Mesodermal cell (in vitro differentiated cells): ENCODE measurements around the gene C14orf132.
A peak's percentile ranks its signal among the peaks of the same experiment; 100 is the strongest.

Experiments
- H3K27ac ChIP-seq: 2 replicates; pipeline ENCODE4 v1.7.0; 2013; ENCODE audit warnings: mild to moderate bottlenecking, low read depth, low read length, moderate library complexity; ENCODE audit not compliant: severe bottlenecking
- H3K36me3 ChIP-seq: 2 replicates; pipeline ENCODE4 v1.7.1; 2013; ENCODE audit warnings: mild to moderate bottlenecking, low read length, moderate library complexity; ENCODE audit not compliant: control insufficient read depth, insufficient read depth
- H3K4me1 ChIP-seq: one replicate; pipeline ENCODE4 v1.7.1; 2013; ENCODE audit warnings: mild to moderate bottlenecking, low read length; ENCODE audit not compliant: insufficient read depth, control insufficient read depth, poor library complexity, severe bottlenecking
- H3K4me3 ChIP-seq: 2 replicates; pipeline ENCODE4 v1.7.0; 2013; ENCODE audit warnings: low read length, control low read depth, mild to moderate bottlenecking; ENCODE audit not compliant: insufficient read depth, poor library complexity, severe bottlenecking; ENCODE audit errors: extremely low read depth
- H3K9me3 ChIP-seq: 2 replicates; pipeline ENCODE4 v1.7.1; 2013; ENCODE audit warnings: mild to moderate bottlenecking, low read length, moderate library complexity; ENCODE audit not compliant: control insufficient read depth
- WGBS, 2 experiments: methylation state at CpG; one replicate each; pipeline ENCODE4 v1.1.5; 2013; ENCODE audit warnings: missing lambda C conversion rate in 2 of 2; ENCODE audit not compliant: insufficient coverage in 2 of 2; 5-methylcytosine and 5-hydroxymethylcytosine counted together

The C14orf132 gene

GRCh38 chr14:96040828-96041371 lies 1.7 kb downstream of the C14orf132 start:
- 83 to 89% methylated on average over 9 of the region's 9 CpGs for WGBS, 2 experiments
- Histone ChIP-seq H3K9me3 (no peaks in the 10 kb centered on the region), H3K4me3 (no peak overlapping the region), H3K36me3 (peaks cover 9% of the 10 kb centered on the region), H3K27ac (no peak overlapping the region), H3K4me1 (peaks cover 4% of the 10 kb centered on the region)

GRCh38 chr14:96042248-96042930 lies 3.2 kb downstream of the C14orf132 start:
- 82 to 97% methylated on average over 3 to 4 of the region's 4 CpGs for WGBS, 2 experiments
- Histone ChIP-seq H3K9me3 (no peaks in the 10 kb centered on the region), H3K36me3 (peaks cover 11% of the 10 kb centered on the region), H3K27ac (no peak overlapping the region), H3K4me3 (no peak overlapping the region), H3K4me1 (peaks cover 4% of the 10 kb centered on the region)

GRCh38 chr14:96046630-96047029 lies 7.5 kb downstream of the C14orf132 start:
- H3K4me3 ChIP-seq, result no peak overlapping the region
- H3K4me1 ChIP-seq, result peaks cover 4% of the 10 kb centered on the region
- 100% methylated on average over 2 of the region's 2 CpGs for WGBS, 2 experiments
- H3K36me3 ChIP-seq, result peaks cover 9% of the 10 kb centered on the region
- no peak overlapping the region for H3K27ac ChIP-seq
- H3K9me3 ChIP-seq, result no peaks in the 10 kb centered on the region

GRCh38 chr14:96047101-96047500 lies 7.9 kb downstream of the C14orf132 start:
- Histone ChIP-seq H3K36me3 (peaks cover 11% of the 10 kb centered on the region), H3K27ac (no peak overlapping the region), H3K9me3 (no peaks in the 10 kb centered on the region), H3K4me1 (peaks cover 4% of the 10 kb centered on the region), H3K4me3 (no peak overlapping the region)

GRCh38 chr14:96049932-96050331 lies 10.8 kb downstream of the C14orf132 start:
- peaks cover 7% of the 10 kb centered on the region for H3K36me3 ChIP-seq
- H3K27ac ChIP-seq, result no peak overlapping the region
- H3K4me3 ChIP-seq, result no peak overlapping the region
- peaks cover 21% of the 10 kb centered on the region for H3K4me1 ChIP-seq
- H3K9me3 ChIP-seq, result no peaks in the 10 kb centered on the region

GRCh38 chr14:96050482-96050881 lies 11.3 kb downstream of the C14orf132 start:
- Histone ChIP-seq H3K36me3 (peaks cover 7% of the 10 kb centered on the region), H3K4me3 (no peak overlapping the region), H3K27ac (no peak overlapping the region), H3K9me3 (no peaks in the 10 kb centered on the region), H3K4me1 (peaks cover 23% of the 10 kb centered on the region)
- 89 to 94% methylated on average over 2 of the region's 4 CpGs for WGBS, 2 experiments

- no peaks in the 10 kb centered on the region for H3K9me3 ChIP-seq
- H3K4me1 ChIP-seq, result peaks cover 23% of the 10 kb centered on the region
- WGBS, 2 experiments, result 67 to 100% methylated on average over 1 to 3 of the region's 3 CpGs
- H3K36me3 ChIP-seq, result peaks cover 7% of the 10 kb centered on the region
- H3K4me3 ChIP-seq, result no peak overlapping the region
- H3K27ac ChIP-seq, result no peak overlapping the region
Observed at GRCh38 chr14:96051231-96051630, 12.1 kb downstream of the C14orf132 start.

- no peak overlapping the region for H3K4me3 ChIP-seq
- no peaks in the 10 kb centered on the region for H3K9me3 ChIP-seq
- no peak overlapping the region for H3K27ac ChIP-seq
- H3K4me1 ChIP-seq, result peaks cover 23% of the 10 kb centered on the region
- 72 to 85% methylated on average over 9 to 13 of the region's 14 CpGs for WGBS, 2 experiments
- peaks cover 7% of the 10 kb centered on the region for H3K36me3 ChIP-seq
Observed at GRCh38 chr14:96051642-96052540, 12.7 kb downstream of the C14orf132 start.

GRCh38 chr14:96052541-96053247 lies 13.5 kb downstream of the C14orf132 start:
- H3K4me3 ChIP-seq, result no peak overlapping the region
- H3K9me3 ChIP-seq, result no peaks in the 10 kb centered on the region
- H3K36me3 ChIP-seq, result peaks cover 4% of the 10 kb centered on the region
- H3K27ac ChIP-seq, result peak overlapping the region; percentile 45
- peaks cover 23% of the 10 kb centered on the region for H3K4me1 ChIP-seq
- WGBS, 2 experiments, result 84 to 86% methylated on average over 6 to 7 of the region's 10 CpGs

- no peaks in the 10 kb centered on the region for H3K9me3 ChIP-seq
- peaks cover 23% of the 10 kb centered on the region for H3K4me1 ChIP-seq
- 95 to 100% methylated on average over 5 of the region's 5 CpGs for WGBS, 2 experiments
- H3K4me3 ChIP-seq, result no peak overlapping the region
- H3K27ac ChIP-seq, result peak overlapping the region; percentile 73
- H3K36me3 ChIP-seq, result peaks cover 10% of the 10 kb centered on the region
Observed at GRCh38 chr14:96053248-96053599, 14.1 kb downstream of the C14orf132 start.
